H9 (cell line): ENCODE results near the gene REEP1. TPM values are rescaled to one million over a fixed set of nuclear protein-coding genes. Genes with fewer than 3 reads are reported as not detected.
"Not testable (repeated sequence)": the region's sequence is repeated elsewhere in the genome, so short reads cannot be mapped to it uniquely, and the experiment has no call there.

ENCODE experiments used
- DNase-seq: peaks from one replicate; pipeline ENCODE4 v3.0.0-alpha.2; 2017
- H2AFZ ChIP-seq: one replicate; pipeline ENCODE4 v1.6.1; 2013; ENCODE audit warnings: mild to moderate bottlenecking, low read length, control low read depth, moderate library complexity
- H2AK5ac ChIP-seq: 2 replicates; pipeline ENCODE4 v1.6.1; 2013; ENCODE audit warnings: low read length, control low read depth, mixed read lengths; ENCODE audit not compliant: insufficient read length
- H2BK120ac ChIP-seq: one replicate; pipeline ENCODE4 v1.6.1; 2013; ENCODE audit warnings: low read depth, mild to moderate bottlenecking, low read length, control low read depth, inconsistent platforms; ENCODE audit not compliant: poor library complexity, severe bottlenecking
- H2BK12ac ChIP-seq: 2 replicates; pipeline ENCODE4 v1.6.1; 2013; ENCODE audit warnings: low read length, control low read depth, mixed read lengths, low read depth; ENCODE audit not compliant: insufficient read length
- H2BK15ac ChIP-seq: 2 replicates; pipeline ENCODE4 v1.6.1; 2013; ENCODE audit warnings: low read depth, low read length, control low read depth
- H2BK20ac ChIP-seq: one replicate; pipeline ENCODE4 v1.6.1; 2013; ENCODE audit warnings: low read depth, mild to moderate bottlenecking, low read length, control low read depth, inconsistent platforms; ENCODE audit not compliant: poor library complexity, severe bottlenecking
- H2BK5ac ChIP-seq: 2 replicates; pipeline ENCODE4 v1.6.1; 2013; ENCODE audit warnings: low read length, control low read depth, mixed read lengths; ENCODE audit not compliant: insufficient read length
- H3K14ac ChIP-seq: 2 replicates; pipeline ENCODE4 v1.6.1; 2013; ENCODE audit warnings: low read length, control low read depth; ENCODE audit not compliant: insufficient read depth
- H3K18ac ChIP-seq: 2 replicates; pipeline ENCODE4 v1.6.1; 2013; ENCODE audit warnings: low read depth, mild to moderate bottlenecking, mixed read lengths, low read length, control low read depth; ENCODE audit not compliant: insufficient read length
- H3K23ac ChIP-seq: 2 replicates; pipeline ENCODE4 v1.6.1; 2013; ENCODE audit warnings: low read length, control low read depth, mixed read lengths, low read depth; ENCODE audit not compliant: insufficient read length
- H3K23me2 ChIP-seq: 2 replicates; pipeline ENCODE4 v1.6.1; 2013; ENCODE audit warnings: low read depth, mild to moderate bottlenecking, mixed read lengths, low read length, control low read depth; ENCODE audit not compliant: insufficient read length, poor library complexity, severe bottlenecking
- H3K27ac ChIP-seq: 2 replicates; pipeline ENCODE4 v1.5.1; 2013; ENCODE audit warnings: low read length, control low read depth, mixed read lengths, low read depth; ENCODE audit not compliant: insufficient read length
- H3K27me3 ChIP-seq: 2 replicates; pipeline ENCODE4 v1.6.1; 2013; ENCODE audit warnings: low read length, control low read depth, inconsistent platforms; ENCODE audit not compliant: insufficient read depth
- H3K4ac ChIP-seq: 2 replicates; pipeline ENCODE4 v1.6.1; 2013; ENCODE audit warnings: low read depth, mild to moderate bottlenecking, control low read depth, inconsistent platforms, low read length, moderate library complexity
- H3K4me1 ChIP-seq: 2 replicates; pipeline ENCODE4 v1.6.1; 2013; ENCODE audit warnings: low read length, control low read depth, inconsistent platforms; ENCODE audit not compliant: insufficient read depth
- H3K4me2 ChIP-seq: 2 replicates; pipeline ENCODE4 v1.6.1; 2013; ENCODE audit warnings: low read length, control low read depth, mixed read lengths; ENCODE audit not compliant: insufficient read length, insufficient read depth
- H3K56ac ChIP-seq: 2 replicates; pipeline ENCODE4 v1.6.1; 2013; ENCODE audit warnings: low read depth, mild to moderate bottlenecking, mixed read lengths, low read length, control low read depth; ENCODE audit not compliant: insufficient read length
- H3K79me1 ChIP-seq: 2 replicates; pipeline ENCODE4 v1.6.1; 2013; ENCODE audit warnings: low read depth, mild to moderate bottlenecking, moderate library complexity, low read length, control low read depth, inconsistent platforms; ENCODE audit not compliant: insufficient read depth, poor library complexity, severe bottlenecking
- H3K79me2 ChIP-seq: 2 replicates; pipeline ENCODE4 v1.6.1; 2013; ENCODE audit warnings: low read length, control low read depth, inconsistent platforms; ENCODE audit not compliant: insufficient read depth
- H3K9ac ChIP-seq: 2 replicates; pipeline ENCODE4 v1.6.1; 2013; ENCODE audit warnings: low read length, control low read depth, mixed read lengths; ENCODE audit not compliant: insufficient read length; ENCODE audit errors: extremely low read depth
- H3K9me3 ChIP-seq: one replicate; pipeline ENCODE4 v1.6.1; 2013; ENCODE audit warnings: low read depth, low read length, inconsistent platforms; ENCODE audit not compliant: control insufficient read depth
- H3T11ph ChIP-seq: one replicate; pipeline ENCODE4 v1.6.1; 2013; ENCODE audit warnings: mild to moderate bottlenecking, low read length, control low read depth, inconsistent platforms
- H4K20me1 ChIP-seq: one replicate; pipeline ENCODE4 v1.6.1; 2013; ENCODE audit not compliant: control insufficient read depth, insufficient read length, insufficient read depth
- H4K5ac ChIP-seq: 2 replicates; pipeline ENCODE4 v1.6.1; 2013; ENCODE audit warnings: low read depth, mild to moderate bottlenecking, mixed read lengths, low read length, control low read depth; ENCODE audit not compliant: insufficient read length
- H4K8ac ChIP-seq: replicated peaks from 2 replicates; pipeline ENCODE4 v1.6.1; 2013; ENCODE audit warnings: low read length, control low read depth, mixed read lengths, low read depth; ENCODE audit not compliant: insufficient read length
- H4K91ac ChIP-seq: 2 replicates; pipeline ENCODE4 v1.6.1; 2013; ENCODE audit warnings: low read depth, mild to moderate bottlenecking, moderate library complexity, mixed read lengths, low read length, control low read depth; ENCODE audit not compliant: insufficient read length
- H3K27ac Mint-ChIP-seq, 3 experiments: 2 replicates in 2 of 3; 3 replicates in 1 of 3; pipeline ENCODE4 v1.8.0; 2020 to 2021; ENCODE audit warnings: mixed read lengths in 3 of 3, mild to moderate bottlenecking in 1 of 3, moderate library complexity in 1 of 3
- H3K27me3 Mint-ChIP-seq: 2 replicates; pipeline ENCODE4 v1.8.0; 2021; ENCODE audit warnings: low read depth, mild to moderate bottlenecking, moderate library complexity, mixed read lengths
- H3K36me3 Mint-ChIP-seq, 3 experiments: 2 replicates in 2 of 3; 3 replicates in 1 of 3; pipeline ENCODE4 v1.8.0; 2020 to 2021; ENCODE audit warnings: low read depth in 3 of 3, mixed read lengths in 3 of 3; ENCODE audit not compliant: insufficient read depth in 1 of 3
- H3K4me1 Mint-ChIP-seq, 2 experiments: 2 replicates each; pipeline ENCODE4 v1.8.0; 2020; ENCODE audit warnings: mixed read lengths in 2 of 2
- H3K4me3 Mint-ChIP-seq, 2 experiments: 2 replicates in 1 of 2; 3 replicates in 1 of 2; pipeline ENCODE4 v1.8.0; 2020 to 2021; ENCODE audit warnings: mild to moderate bottlenecking in 2 of 2, mixed read lengths in 2 of 2, moderate library complexity in 1 of 2
- H3K9me3 Mint-ChIP-seq, 2 experiments: 2 replicates in 1 of 2; 3 replicates in 1 of 2; pipeline ENCODE4 v1.8.0; 2020; ENCODE audit warnings: mild to moderate bottlenecking in 2 of 2, mixed read lengths in 2 of 2, moderate library complexity in 1 of 2
- WGBS: extraction: QIAGEN DNeasy Blood & Tissue Kit; methylation state at CpG from one replicate; pipeline ENCODE4 v1.1.7; 2013; ENCODE audit warnings: missing lambda C conversion rate, low lambda C conversion rate, mixed read lengths; ENCODE audit not compliant: insufficient read length; ENCODE audit errors: extremely low coverage; 5-methylcytosine and 5-hydroxymethylcytosine counted together
- total RNA-seq: library from RNA; stranded (reverse); gene quantifications from 2 replicates; pipeline ENCODE4 v1.2.1, GENCODE V29; 2021
- TF ChIP-seq, protein P1 (sequence below): fragments of 200-600 bp; sonication (generic); conservative IDR thresholded peaks from 3 replicates; pipeline ENCODE4 v1.8.0; 2021; ENCODE audit warnings: antibody characterized with exemption, mild to moderate bottlenecking

REEP1 gene
- total RNA-seq, 1 experiment from 2014 or later: 1.3 TPM

DNA sequence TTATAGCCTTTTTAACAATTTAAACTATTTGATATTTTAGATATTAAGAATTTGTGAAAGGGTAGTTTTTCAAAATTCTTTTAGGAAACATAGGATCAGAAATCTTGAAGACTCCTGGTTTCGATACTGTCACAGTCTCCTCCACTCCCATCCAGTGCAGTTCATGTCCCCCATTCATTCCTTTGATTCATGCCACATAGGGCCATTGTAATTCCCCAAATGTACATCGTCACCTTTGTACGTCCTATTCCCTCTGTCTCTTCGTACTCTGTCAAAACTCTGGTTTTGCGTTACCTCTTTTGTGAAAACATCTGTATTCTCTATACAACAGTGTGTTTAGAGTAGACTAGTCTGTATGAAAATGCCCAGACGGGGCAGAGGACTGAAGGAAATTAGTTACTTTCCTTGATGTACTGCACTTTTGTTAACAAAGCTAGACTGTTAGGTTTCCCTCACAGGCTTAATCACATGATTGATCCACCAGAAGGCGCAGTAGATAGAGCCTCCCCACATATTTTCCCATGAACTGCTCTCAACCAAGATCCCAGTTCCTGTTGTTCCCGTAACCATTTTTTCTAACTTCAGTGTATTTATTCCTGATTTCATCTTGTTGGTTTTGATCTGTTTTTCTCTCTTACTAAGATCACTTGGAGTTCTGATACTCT lies 135.6 kb downstream of the REEP1 start:
- no peak for DNase-seq
- H2BK5ac ChIP-seq: no peak overlapping the region
- H3K4me1 ChIP-seq: peaks cover 2% of the 10 kb centered on the region; the same call in 1 of the 2 replicates
- H3K9me3 ChIP-seq: no peaks in the 10 kb centered on the region
- no peak overlapping the region for H3K9ac ChIP-seq
- H3K4me3 Mint-ChIP-seq: peak overlapping the region in 1 of 2 experiments; percentile 44; a peak in 2 of 5 replicates
- no peaks in the 10 kb centered on the region for H3K27me3 Mint-ChIP-seq
- H3K9me3 Mint-ChIP-seq: no peaks in the 10 kb centered on the region
- H2AFZ ChIP-seq: no peak overlapping the region
- H3K79me2 ChIP-seq: peaks cover 3% of the 10 kb centered on the region; the same call in 1 of the 2 replicates
- no peak overlapping the region for H3K23ac ChIP-seq
- H2BK120ac ChIP-seq: no peak overlapping the region
- no peak overlapping the region for H3K56ac ChIP-seq
- H3K23me2 ChIP-seq: no peaks in the 10 kb centered on the region
- H2BK15ac ChIP-seq: no peak overlapping the region
- TF ChIP-seq, protein P1, sequence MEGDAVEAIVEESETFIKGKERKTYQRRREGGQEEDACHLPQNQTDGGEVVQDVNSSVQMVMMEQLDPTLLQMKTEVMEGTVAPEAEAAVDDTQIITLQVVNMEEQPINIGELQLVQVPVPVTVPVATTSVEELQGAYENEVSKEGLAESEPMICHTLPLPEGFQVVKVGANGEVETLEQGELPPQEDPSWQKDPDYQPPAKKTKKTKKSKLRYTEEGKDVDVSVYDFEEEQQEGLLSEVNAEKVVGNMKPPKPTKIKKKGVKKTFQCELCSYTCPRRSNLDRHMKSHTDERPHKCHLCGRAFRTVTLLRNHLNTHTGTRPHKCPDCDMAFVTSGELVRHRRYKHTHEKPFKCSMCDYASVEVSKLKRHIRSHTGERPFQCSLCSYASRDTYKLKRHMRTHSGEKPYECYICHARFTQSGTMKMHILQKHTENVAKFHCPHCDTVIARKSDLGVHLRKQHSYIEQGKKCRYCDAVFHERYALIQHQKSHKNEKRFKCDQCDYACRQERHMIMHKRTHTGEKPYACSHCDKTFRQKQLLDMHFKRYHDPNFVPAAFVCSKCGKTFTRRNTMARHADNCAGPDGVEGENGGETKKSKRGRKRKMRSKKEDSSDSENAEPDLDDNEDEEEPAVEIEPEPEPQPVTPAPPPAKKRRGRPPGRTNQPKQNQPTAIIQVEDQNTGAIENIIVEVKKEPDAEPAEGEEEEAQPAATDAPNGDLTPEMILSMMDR: peak; percentile 15; the same call in 1 of the 3 replicates
- no peak overlapping the region for H3K14ac ChIP-seq
- H3K27ac Mint-ChIP-seq: peak overlapping the region in 1 of 3 experiments; percentile 42; a peak in 3 of 7 replicates
- H4K8ac ChIP-seq: no peak overlapping the region
- no peak overlapping the region for H2AK5ac ChIP-seq
- no peak overlapping the region for H3T11ph ChIP-seq
- H3K4ac ChIP-seq: no peak overlapping the region
- no peak overlapping the region for H2BK20ac ChIP-seq
- no peak overlapping the region for H3K27ac ChIP-seq
- H2BK12ac ChIP-seq: no peak overlapping the region
- H3K4me1 Mint-ChIP-seq: peaks cover 23 to 30% of the 10 kb centered on the region in 2 experiments
- no peak overlapping the region for H4K91ac ChIP-seq
- peaks cover 3 to 11% (median 10%) of the 10 kb centered on the region in 3 experiments; a peak in 5 of 7 replicates for H3K36me3 Mint-ChIP-seq
- H3K27me3 ChIP-seq: no peaks in the 10 kb centered on the region
- no CpG with 5 or more reads among the region's 8 CpGs for WGBS
- no peak overlapping the region for H4K5ac ChIP-seq
- H3K4me2 ChIP-seq: no peak overlapping the region
- H3K18ac ChIP-seq: no peak overlapping the region
- H3K79me1 ChIP-seq: no peaks in the 10 kb centered on the region
- no peaks in the 10 kb centered on the region for H4K20me1 ChIP-seq

GRCh38 chr2:86200564-86200963 lies 136.9 kb downstream of the REEP1 start:
- H4K8ac ChIP-seq, H2AK5ac ChIP-seq, H3K9me3 Mint-ChIP-seq, H3K9me3 ChIP-seq, H4K5ac ChIP-seq, H3K27ac Mint-ChIP-seq, H3K27me3 Mint-ChIP-seq, H2BK20ac ChIP-seq, H2AFZ ChIP-seq, H3K23me2 ChIP-seq, H3K79me2 ChIP-seq, H2BK120ac ChIP-seq, H3K23ac ChIP-seq, H2BK12ac ChIP-seq, H2BK5ac ChIP-seq, H3T11ph ChIP-seq, H3K9ac ChIP-seq, H3K27ac ChIP-seq, H3K4me1 ChIP-seq, H3K36me3 Mint-ChIP-seq, H3K27me3 ChIP-seq, H3K14ac ChIP-seq, H2BK15ac ChIP-seq, H4K91ac ChIP-seq, H3K18ac ChIP-seq, H3K79me1 ChIP-seq, H4K20me1 ChIP-seq, DNase-seq, H3K56ac ChIP-seq, H3K4ac ChIP-seq: not testable (repeated sequence)
- no CpG with 5 or more reads among the region's 11 CpGs for whole genome bisulfite sequencing
- peaks cover 25 to 36% of the 10 kb centered on the region in 2 experiments for H3K4me1 Mint-ChIP-seq
- H3K4me3 Mint-ChIP-seq: peak overlapping the region; percentile 99 to 100
- peak overlapping the region; percentile 72 for H3K4me2 ChIP-seq
